Peyer's patch (tissue), 4 donors: Measurements from ENCODE around the gene AHDC1. TPM values are rescaled to one million over a fixed set of nuclear protein-coding genes. Genes with fewer than 3 reads are reported as not detected.

ENCODE experiments used
- DNase-seq, 3 donors: peaks; one replicate each; pipeline ENCODE4 v3.0.0-alpha.2; 2017 to 2019
- H3K27ac ChIP-seq, 4 donors: fragments of 200-600 bp; sonication (generic); one replicate each; pipeline ENCODE4 v1.5.1; 2016 to 2019
- H3K27me3 ChIP-seq, 2 donors: fragments of 200-600 bp; sonication (generic); one replicate each; pipeline ENCODE4 v1.5.1; 2019
- H3K36me3 ChIP-seq, 3 donors: fragments of 200-600 bp; sonication (generic); one replicate each; pipeline ENCODE4 v1.5.1; 2016 to 2019
- H3K4me1 ChIP-seq, 4 donors: fragments of 200-600 bp; sonication (generic); one replicate each; pipeline ENCODE4 v1.5.1; 2016 to 2019
- H3K4me3 ChIP-seq, 4 donors: fragments of 200-600 bp; sonication (generic); 1 replicate in 3 of 4; 2 replicates in 1 of 4; pipeline ENCODE4 v1.5.1; 2016 to 2019; ENCODE audit warnings: mild to moderate bottlenecking in 1 of 4
- H3K9me3 ChIP-seq, 4 donors: fragments of 200-600 bp; sonication (generic); one replicate each; pipeline ENCODE4 v1.5.1; 2016 to 2019; ENCODE audit warnings: mild to moderate bottlenecking in 1 of 4
- CTCF ChIP-seq, 6 experiments: fragments of 450-650 bp in 4 of 6; fragments of 200-600 bp in 2 of 6; sonication (generic) in 1 of 6; IDR thresholded peaks; one replicate each; pipeline ENCODE4 v1.5.1; 2017 to 2019; ENCODE audit warnings: antibody characterized with exemption in 6 of 6, mild to moderate bottlenecking in 3 of 6, moderate library complexity in 1 of 6
- POLR2A ChIP-seq, 2 donors: fragments of 450-650 bp; IDR thresholded peaks; one replicate each; pipeline ENCODE4 v1.5.1; 2017; ENCODE audit warnings: antibody characterized with exemption in 2 of 2, mild to moderate bottlenecking in 2 of 2, moderate library complexity in 2 of 2
- total RNA-seq, 4 donors: library from RNA; depleted of rRNA; stranded (reverse); fragments of >200 nt; gene quantifications; one replicate each; pipeline ENCODE4 v1.1.0, GENCODE V29; 2016

Gene AHDC1
- total RNA-seq, 4 donors from 2014 or later: 7.0 to 21.5 (median 12.0) TPM

GRCh38 chr1:27563591-27564471 is 40.1 kb downstream of the AHDC1 start:
- H3K4me3 ChIP-seq: peak overlapping the region in 1 of 4 donors; percentile 3
- H3K4me1 ChIP-seq: peaks cover 6 to 76% (median 12%) of the 10 kb centered on the region in 4 donors
- no peaks in the 10 kb centered on the region for H3K36me3 ChIP-seq
- peak in 2 of 3 donors; percentile 80 for DNase-seq
- peak overlapping the region; percentile 42 to 84 (median 64) for H3K27ac ChIP-seq
- no peaks in the 10 kb centered on the region for H3K9me3 ChIP-seq
- H3K27me3 ChIP-seq: no peaks in the 10 kb centered on the region
- TF ChIP-seq CTCF (IDR thresholded peaks at IDR 0.05) (no peak), POLR2A (IDR thresholded peaks at IDR 0.05) (no peak)

- peak overlapping the region in 3 of 4 donors; percentile 50 to 84 (median 77) for H3K27ac ChIP-seq
- no peaks in the 10 kb centered on the region for H3K9me3 ChIP-seq
- H3K4me1 ChIP-seq: peaks cover 6 to 78% (median 12%) of the 10 kb centered on the region in 4 donors
- peaks cover 0 to 3% (median 0%) of the 10 kb centered on the region in 3 donors for H3K36me3 ChIP-seq
- H3K4me3 ChIP-seq: no peak overlapping the region
- TF ChIP-seq POLR2A (IDR thresholded peaks at IDR 0.05) (no peak), CTCF (IDR thresholded peaks at IDR 0.05) (no peak)
- no peaks in the 10 kb centered on the region for H3K27me3 ChIP-seq
- DNase-seq: no peak
Observed at GRCh38 chr1:27563341-27563590, 40.7 kb downstream of the AHDC1 start.

- DNase-seq: no peak
- Histone ChIP-seq H3K9me3 (no peaks in the 10 kb centered on the region), H3K27me3 (no peaks in the 10 kb centered on the region), H3K4me3 (no peak overlapping the region), H3K36me3 (peaks cover 0 to 4% (median 0%) of the 10 kb centered on the region in 3 donors), H3K4me1 (peaks cover under 1 to 79% (median 10%) of the 10 kb centered on the region in 4 donors), H3K27ac (peak overlapping the region; percentile 22 to 84 (median 49))
- TF ChIP-seq CTCF (IDR thresholded peaks at IDR 0.05) (no peak), POLR2A (IDR thresholded peaks at IDR 0.05) (no peak)
Observed at GRCh38 chr1:27562534-27563340, 41.2 kb downstream of the AHDC1 start.

- TF ChIP-seq POLR2A (IDR thresholded peaks at IDR 0.05) (no peak), CTCF (IDR thresholded peaks at IDR 0.05) (no peak)
- no peaks in the 10 kb centered on the region for H3K27me3 ChIP-seq
- H3K4me3 ChIP-seq: no peak overlapping the region
- peaks cover 0 to 4% (median 0%) of the 10 kb centered on the region in 3 donors for H3K36me3 ChIP-seq
- H3K9me3 ChIP-seq: no peaks in the 10 kb centered on the region
- peak overlapping the region; percentile 22 to 84 (median 49) for H3K27ac ChIP-seq
- no peak for DNase-seq
- H3K4me1 ChIP-seq: peaks cover 0 to 79% (median 8%) of the 10 kb centered on the region in 4 donors
Observed at GRCh38 chr1:27562021-27562420, 41.9 kb downstream of the AHDC1 start.

GRCh38 chr1:27561124-27561899 is 42.6 kb downstream of the AHDC1 start:
- TF ChIP-seq POLR2A (IDR thresholded peaks at IDR 0.05) (no peak), CTCF (IDR thresholded peaks at IDR 0.05) (no peak)
- H3K9me3 ChIP-seq: no peaks in the 10 kb centered on the region
- peak overlapping the region; percentile 22 to 62 (median 36) for H3K27ac ChIP-seq
- DNase-seq: no peak
- no peak overlapping the region for H3K4me3 ChIP-seq
- peaks cover 1 to 79% (median 12%) of the 10 kb centered on the region in 4 donors for H3K4me1 ChIP-seq
- H3K27me3 ChIP-seq: no peaks in the 10 kb centered on the region
- H3K36me3 ChIP-seq: peaks cover 0 to 4% (median 0%) of the 10 kb centered on the region in 3 donors
